ENCODE results near the gene IMPG1.

DNA sequence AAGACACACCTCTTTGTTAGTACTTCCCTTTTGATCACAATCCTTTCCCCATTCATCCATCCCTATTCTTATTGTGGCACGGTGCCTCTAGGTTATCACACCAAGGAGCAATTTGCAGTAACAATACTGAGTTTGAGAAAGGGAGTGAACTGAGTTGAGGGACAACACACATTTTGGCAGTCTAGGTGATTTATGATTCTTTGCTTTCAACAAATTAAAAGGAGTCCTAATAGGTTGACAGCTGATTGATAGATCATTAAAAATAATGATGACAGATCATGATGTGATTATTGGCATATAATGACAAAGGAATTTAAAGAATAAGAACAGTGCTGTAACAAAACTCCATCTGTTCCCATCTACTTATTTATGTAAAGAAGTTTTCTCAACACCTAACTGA lies 36.7 kb downstream of the IMPG1 start:
- TF ChIP-seq, protein P1, sequence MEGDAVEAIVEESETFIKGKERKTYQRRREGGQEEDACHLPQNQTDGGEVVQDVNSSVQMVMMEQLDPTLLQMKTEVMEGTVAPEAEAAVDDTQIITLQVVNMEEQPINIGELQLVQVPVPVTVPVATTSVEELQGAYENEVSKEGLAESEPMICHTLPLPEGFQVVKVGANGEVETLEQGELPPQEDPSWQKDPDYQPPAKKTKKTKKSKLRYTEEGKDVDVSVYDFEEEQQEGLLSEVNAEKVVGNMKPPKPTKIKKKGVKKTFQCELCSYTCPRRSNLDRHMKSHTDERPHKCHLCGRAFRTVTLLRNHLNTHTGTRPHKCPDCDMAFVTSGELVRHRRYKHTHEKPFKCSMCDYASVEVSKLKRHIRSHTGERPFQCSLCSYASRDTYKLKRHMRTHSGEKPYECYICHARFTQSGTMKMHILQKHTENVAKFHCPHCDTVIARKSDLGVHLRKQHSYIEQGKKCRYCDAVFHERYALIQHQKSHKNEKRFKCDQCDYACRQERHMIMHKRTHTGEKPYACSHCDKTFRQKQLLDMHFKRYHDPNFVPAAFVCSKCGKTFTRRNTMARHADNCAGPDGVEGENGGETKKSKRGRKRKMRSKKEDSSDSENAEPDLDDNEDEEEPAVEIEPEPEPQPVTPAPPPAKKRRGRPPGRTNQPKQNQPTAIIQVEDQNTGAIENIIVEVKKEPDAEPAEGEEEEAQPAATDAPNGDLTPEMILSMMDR (IDR thresholded peaks at IDR 0.05): no peak
- no peak for TF ChIP-seq EP300 (IDR thresholded peaks at IDR 0.05)
